ENCODE data around the gene CCBE1. TPM values are rescaled to one million over a fixed set of nuclear protein-coding genes. Genes with fewer than 3 reads are reported as not detected.

Gene CCBE1
- total RNA-seq, result not detected

DNA sequence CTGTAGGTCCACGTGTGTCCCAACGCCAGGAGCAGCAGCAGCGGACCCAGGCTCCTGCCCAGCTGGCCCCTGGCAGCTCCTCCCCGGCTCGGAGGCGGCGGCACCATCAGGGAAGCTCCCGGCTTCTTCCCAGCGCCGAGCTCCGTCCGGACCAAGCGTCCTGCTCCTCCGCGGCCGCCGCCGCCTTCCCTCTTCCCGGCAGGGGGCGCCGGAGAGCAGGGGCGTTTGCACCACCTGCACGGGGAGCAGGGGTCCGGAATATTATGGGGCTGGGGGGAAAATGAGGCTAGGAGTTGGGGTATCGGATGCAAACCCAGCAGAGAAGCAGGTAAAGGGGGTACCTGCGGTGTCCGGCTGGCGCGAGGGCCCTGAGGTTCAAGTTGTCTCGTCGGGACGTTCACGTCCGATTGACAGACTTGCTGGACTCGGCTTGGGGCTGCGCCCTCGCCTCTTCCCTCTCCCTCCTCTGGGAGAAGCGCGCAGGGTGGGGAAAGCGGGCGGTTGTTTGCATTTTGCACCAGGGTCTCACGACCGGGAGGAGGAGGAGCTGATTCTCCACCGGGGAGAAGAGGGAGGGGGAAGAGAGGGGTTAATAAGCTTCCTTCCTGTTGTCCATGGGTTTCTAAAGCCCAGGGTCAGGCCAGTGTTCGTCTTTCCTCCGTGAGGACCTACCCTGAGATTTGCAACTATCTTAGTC lies at the start of gene CCBE1:
TSS of gene CCBE1 (minus strand) at position 188 of the 697 bp plus-strand sequence.
- ChIA-PET CTCF (interaction anchor here (0.6 to 2.4 kb wide), 21 partner anchors 9 to 1573 kb away, joined by 3 to 24 read pairs (median 4); no protein-coding TSS in a partner anchor), POLR2A (no interaction called here)
- peaks cover 8% of the 10 kb centered on the region for H3K4me1 Mint-ChIP-seq (ENCODE audit: low read depth)
- no peak within 1 kb of the TSS for H3K27ac Mint-ChIP-seq
- intact Hi-C loops (cut with micrococcal nuclease), result no loop called here
- peak; percentile 86 for TF ChIP-seq CTCF (IDR thresholded peaks at IDR 0.05)
- DNase-seq (peak; percentile 55), ATAC-seq (peak; percentile 53)
- no peaks in the 10 kb centered on the region for H3K36me3 Mint-ChIP-seq (ENCODE audit: low read depth)
- no peak within 1 kb of the TSS for H3K4me3 Mint-ChIP-seq
- H3K27me3 Mint-ChIP-seq, result peaks cover 52% of the 10 kb centered on the region
- no peaks in the 10 kb centered on the region for H3K9me3 Mint-ChIP-seq

- DNase-seq (no peak), ATAC-seq (no peak)
- POLR2A ChIA-PET, result no interaction called here
- no peaks in the 10 kb centered on the region for H3K9me3 Mint-ChIP-seq
- H3K27ac Mint-ChIP-seq, result no peak overlapping the region
- CTCF ChIA-PET, result no interaction called here
- TF ChIP-seq CTCF (IDR thresholded peaks at IDR 0.05), result no peak
- H3K4me1 Mint-ChIP-seq (ENCODE audit: low read depth), result no peaks in the 10 kb centered on the region
- H3K27me3 Mint-ChIP-seq, result peaks cover 6% of the 10 kb centered on the region
- H3K36me3 Mint-ChIP-seq (ENCODE audit: low read depth), result no peaks in the 10 kb centered on the region
- intact Hi-C loops (cut with micrococcal nuclease), result no loop called here
- H3K4me3 Mint-ChIP-seq, result no peak overlapping the region
These were observed 47.1 kb upstream of the CCBE1 start for GRCh38 chr18:59744271-59744721.

- H3K4me1 Mint-ChIP-seq (ENCODE audit: low read depth), result no peaks in the 10 kb centered on the region
- no peaks in the 10 kb centered on the region for H3K36me3 Mint-ChIP-seq (ENCODE audit: low read depth)
- POLR2A ChIA-PET, result no interaction called here
- DNase-seq, result no peak
- H3K27ac Mint-ChIP-seq, result no peak overlapping the region
- H3K9me3 Mint-ChIP-seq, result peaks cover 4% of the 10 kb centered on the region
- no peak for TF ChIP-seq CTCF (IDR thresholded peaks at IDR 0.05)
- CTCF ChIA-PET, result no interaction called here
- intact Hi-C loops (cut with micrococcal nuclease), result no loop called here
- ATAC-seq, result no peak
- H3K27me3 Mint-ChIP-seq, result peaks cover 6% of the 10 kb centered on the region
- no peak overlapping the region for H3K4me3 Mint-ChIP-seq
These were observed 46.3 kb upstream of the CCBE1 start for GRCh38 chr18:59743566-59743965.

GRCh38 chr18:59742325-59743111 lies 45.3 kb upstream of the CCBE1 start:
- Mint-ChIP-seq H3K9me3 (peaks cover 5% of the 10 kb centered on the region), H3K27ac (no peak overlapping the region), H3K36me3 (ENCODE audit: low read depth) (no peaks in the 10 kb centered on the region), H3K4me1 (ENCODE audit: low read depth) (no peaks in the 10 kb centered on the region), H3K4me3 (no peak overlapping the region), H3K27me3 (peaks cover 3% of the 10 kb centered on the region)
- ATAC-seq (no peak), DNase-seq (no peak)
- CTCF ChIA-PET, result interaction anchor here (0.7 to 0.9 kb wide), 2 partner anchors 111 to 470 kb away, joined by 3 read pairs; partner anchors contain the start of gene RAX
- intact Hi-C loops (cut with micrococcal nuclease), result no loop called here
- no peak for TF ChIP-seq CTCF (IDR thresholded peaks at IDR 0.05)
- POLR2A ChIA-PET, result no interaction called here

GRCh38 chr18:59740141-59740540 lies 42.9 kb upstream of the CCBE1 start:
- Mint-ChIP-seq H3K4me3 (no peak overlapping the region), H3K27me3 (no peaks in the 10 kb centered on the region), H3K4me1 (ENCODE audit: low read depth) (no peaks in the 10 kb centered on the region), H3K27ac (no peak overlapping the region), H3K9me3 (peaks cover 5% of the 10 kb centered on the region), H3K36me3 (ENCODE audit: low read depth) (no peaks in the 10 kb centered on the region)
- TF ChIP-seq CTCF (IDR thresholded peaks at IDR 0.05), result no peak
- CTCF ChIA-PET, result interaction anchor here (2.0 kb wide), 1 partner anchor 23 kb away, joined by 5 read pairs; no protein-coding TSS in a partner anchor
- no peak for DNase-seq
- POLR2A ChIA-PET, result no interaction called here
- no peak for ATAC-seq
- intact Hi-C loops (cut with micrococcal nuclease), result no loop called here

Data from activated CD8-positive, alpha-beta T cell treated with anti-CD3 and anti-CD28 coated beads for 36 hours (primary cell).